ENCODE data around the gene ABHD3. TPM values are rescaled to one million over a fixed set of nuclear protein-coding genes. Genes with fewer than 3 reads are reported as not detected.
"Not testable (repeated sequence)": the region's sequence is repeated elsewhere in the genome, so short reads cannot be mapped to it uniquely, and the experiment has no call there.

ABHD3 gene
- polyA plus RNA-seq, 1 donor from 2014 or later, result 7.9 TPM

- Histone ChIP-seq H3F3A (ENCODE audit: insufficient read depth, low read length, poor library complexity, severe bottlenecking) (no peaks in the 10 kb centered on the region), H3K4me2 (ENCODE audit: low read length) (no peak overlapping the region), H3K9me2 (ENCODE audit: insufficient read depth, low read length) (no peaks in the 10 kb centered on the region), H3K27ac (ENCODE audit: low read length) (no peak overlapping the region), H3K9ac (ENCODE audit: low read length) (no peak overlapping the region), H2AFZ (ENCODE audit: low read depth, low read length) (no peak overlapping the region), H4K20me1 (ENCODE audit: insufficient read depth) (no peaks in the 10 kb centered on the region), H3K36me3 (ENCODE audit: insufficient read depth, low read length) (no peaks in the 10 kb centered on the region), H3K27me3 (ENCODE audit: insufficient read depth, low read depth, low read length) (no peaks in the 10 kb centered on the region), H3K4me3 (ENCODE audit: low read length) (no peak overlapping the region), H3K9me3 (ENCODE audit: low read length) (no peaks in the 10 kb centered on the region), H3K79me2 (replicated peaks; ENCODE audit: insufficient read depth, low read length) (no peaks in the 10 kb centered on the region)
- TF ChIP-seq TAF1 (IDR thresholded peaks at IDR 0.05; ENCODE audit: low read depth), result no peak
- no peak for TF ChIP-seq MXI1 (conservative IDR thresholded peaks at IDR 0.05; ENCODE audit: poor library complexity, severe bottlenecking)
- no peak for TF ChIP-seq EP300 (conservative IDR thresholded peaks at IDR 0.05; ENCODE audit: poor library complexity, severe bottlenecking)
- TF ChIP-seq EZH2 (IDR thresholded peaks at IDR 0.05; ENCODE audit: borderline replicate concordance, insufficient read depth, low read length, poor library complexity, severe bottlenecking), result no peak
- no peak for TF ChIP-seq REST (IDR thresholded peaks at IDR 0.05; ENCODE audit: borderline replicate concordance)
- TF ChIP-seq SMC3 (conservative IDR thresholded peaks at IDR 0.05; ENCODE audit: poor library complexity), result no peak
- no peak for TF ChIP-seq POLR2AphosphoS5 (IDR thresholded peaks at IDR 0.05)
- no peak for TF ChIP-seq RAD21 (conservative IDR thresholded peaks at IDR 0.05)
- no peak for TF ChIP-seq CTCF (IDR thresholded peaks at IDR 0.05; ENCODE audit: poor library complexity, severe bottlenecking)
Measured at GRCh38 chr18:21652073-21652472, 52.5 kb downstream of the ABHD3 start.

GRCh38 chr18:21650311-21650710, 54.3 kb downstream of the ABHD3 start:
- H3K36me3 ChIP-seq (ENCODE audit: insufficient read depth, low read length), result no peaks in the 10 kb centered on the region
- no peaks in the 10 kb centered on the region for H3K9me2 ChIP-seq (ENCODE audit: insufficient read depth, low read length)
- H3K27me3 ChIP-seq (ENCODE audit: insufficient read depth, low read depth, low read length), result no peaks in the 10 kb centered on the region
- H3K9me3 ChIP-seq (ENCODE audit: low read length), result no peaks in the 10 kb centered on the region
- no peaks in the 10 kb centered on the region for H3K79me2 ChIP-seq (replicated peaks; ENCODE audit: insufficient read depth, low read length)
- TF ChIP-seq EZH2 (IDR thresholded peaks at IDR 0.05; ENCODE audit: borderline replicate concordance, insufficient read depth, low read length, poor library complexity, severe bottlenecking), result no peak
- TF ChIP-seq EP300 (conservative IDR thresholded peaks at IDR 0.05; ENCODE audit: poor library complexity, severe bottlenecking), result no peak
- no peak for TF ChIP-seq TAF1 (IDR thresholded peaks at IDR 0.05; ENCODE audit: low read depth)
- TF ChIP-seq SMC3 (conservative IDR thresholded peaks at IDR 0.05; ENCODE audit: poor library complexity), result no peak
- TF ChIP-seq POLR2AphosphoS5 (IDR thresholded peaks at IDR 0.05), result no peak
- no peak for TF ChIP-seq CTCF (IDR thresholded peaks at IDR 0.05; ENCODE audit: poor library complexity, severe bottlenecking)
- no peak for TF ChIP-seq RAD21 (conservative IDR thresholded peaks at IDR 0.05)
- no peak overlapping the region for H3K4me3 ChIP-seq (ENCODE audit: low read length)
- H3F3A ChIP-seq (ENCODE audit: insufficient read depth, low read length, poor library complexity, severe bottlenecking), result no peaks in the 10 kb centered on the region
- no peak overlapping the region for H3K9ac ChIP-seq (ENCODE audit: low read length)
- no peak overlapping the region for H2AFZ ChIP-seq (ENCODE audit: low read depth, low read length)
- no peak overlapping the region for H3K4me2 ChIP-seq (ENCODE audit: low read length)
- no peaks in the 10 kb centered on the region for H4K20me1 ChIP-seq (ENCODE audit: insufficient read depth)
- no peak overlapping the region for H3K27ac ChIP-seq (ENCODE audit: low read length)

- H4K20me1 ChIP-seq (ENCODE audit: insufficient read depth); H3K4me3 ChIP-seq (ENCODE audit: low read length); H3K9me2 ChIP-seq (ENCODE audit: insufficient read depth, low read length); H3K4me2 ChIP-seq (ENCODE audit: low read length); H3K36me3 ChIP-seq (ENCODE audit: insufficient read depth, low read length); H3K9ac ChIP-seq (ENCODE audit: low read length); H3K9me3 ChIP-seq (ENCODE audit: low read length); H3K27ac ChIP-seq (ENCODE audit: low read length); H2AFZ ChIP-seq (ENCODE audit: low read depth, low read length); H3F3A ChIP-seq (ENCODE audit: insufficient read depth, low read length, poor library complexity, severe bottlenecking); H3K79me2 ChIP-seq (replicated peaks; ENCODE audit: insufficient read depth, low read length); H3K27me3 ChIP-seq (ENCODE audit: insufficient read depth, low read depth, low read length): not testable (repeated sequence)
Measured at GRCh38 chr18:21640375-21640774, 64.2 kb downstream of the ABHD3 start.

Data from neural cell (in vitro differentiated cells).